Nephron (organoid): ENCODE data around the gene COQ5.
A peak's percentile ranks its signal among the peaks of the same experiment; 100 is the strongest.

Experiments used
- H3K27ac Mint-ChIP-seq, 3 experiments: 2 replicates each; pipeline ENCODE4 v1.8.0; 2020; ENCODE audit warnings: mixed read lengths in 3 of 3, mild to moderate bottlenecking in 2 of 3, moderate library complexity in 1 of 3
- H3K27me3 Mint-ChIP-seq: 2 replicates; pipeline ENCODE4 v1.8.0; 2021; ENCODE audit warnings: low read depth, mild to moderate bottlenecking, moderate library complexity, mixed read lengths
- H3K36me3 Mint-ChIP-seq: 2 replicates; pipeline ENCODE4 v1.8.0; 2020; ENCODE audit warnings: low read depth, mixed read lengths
- H3K4me1 Mint-ChIP-seq: 2 replicates; pipeline ENCODE4 v1.8.0; 2020; ENCODE audit warnings: mixed read lengths
- H3K4me3 Mint-ChIP-seq, 3 experiments: 2 replicates each; pipeline ENCODE4 v1.8.0; 2020; ENCODE audit warnings: mild to moderate bottlenecking in 3 of 3, mixed read lengths in 3 of 3, moderate library complexity in 2 of 3
- H3K9me3 Mint-ChIP-seq: 2 replicates; pipeline ENCODE4 v1.8.0; 2020; ENCODE audit warnings: mixed read lengths
- CTCF ChIP-seq, 3 experiments: fragments of 200-600 bp; sonication (generic); IDR thresholded peaks; one replicate each; pipeline ENCODE4 v1.5.0; 2021; ENCODE audit warnings: antibody characterized with exemption in 3 of 3; ENCODE audit not compliant: unreplicated experiment in 3 of 3

Gene COQ5, protein sequence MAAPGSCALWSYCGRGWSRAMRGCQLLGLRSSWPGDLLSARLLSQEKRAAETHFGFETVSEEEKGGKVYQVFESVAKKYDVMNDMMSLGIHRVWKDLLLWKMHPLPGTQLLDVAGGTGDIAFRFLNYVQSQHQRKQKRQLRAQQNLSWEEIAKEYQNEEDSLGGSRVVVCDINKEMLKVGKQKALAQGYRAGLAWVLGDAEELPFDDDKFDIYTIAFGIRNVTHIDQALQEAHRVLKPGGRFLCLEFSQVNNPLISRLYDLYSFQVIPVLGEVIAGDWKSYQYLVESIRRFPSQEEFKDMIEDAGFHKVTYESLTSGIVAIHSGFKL

GRCh38 chr12:120528861-120529525 is at the start of gene COQ5:
Gene COQ5, minus strand, starts transcription at chr12:120529158. Its CDS starts 17 bp downstream, at chr12:120529141.
- H3K27ac Mint-ChIP-seq, result peak within 1 kb of the TSS; percentile 96 to 100 (median 98)
- H3K9me3 Mint-ChIP-seq, result no peaks in the 10 kb centered on the region
- peaks cover 15% of the 10 kb centered on the region for H3K4me1 Mint-ChIP-seq
- TF ChIP-seq CTCF (IDR thresholded peaks at IDR 0.05; ENCODE audit: unreplicated experiment in 3 of 3), result no peak
- peaks cover 3% of the 10 kb centered on the region for H3K36me3 Mint-ChIP-seq
- peak within 1 kb of the TSS; percentile 98 to 100 (median 100) for H3K4me3 Mint-ChIP-seq
- H3K27me3 Mint-ChIP-seq, result no peaks in the 10 kb centered on the region

GRCh38 chr12:120574106-120574505 is 45.1 kb upstream of the COQ5 start:
- Mint-ChIP-seq H3K4me1 (no peaks in the 10 kb centered on the region), H3K9me3 (no peaks in the 10 kb centered on the region), H3K27me3 (no peaks in the 10 kb centered on the region), H3K36me3 (peaks cover 83% of the 10 kb centered on the region), H3K4me3 (no peak overlapping the region), H3K27ac (no peak overlapping the region)
- no peak for TF ChIP-seq CTCF (IDR thresholded peaks at IDR 0.05; ENCODE audit: unreplicated experiment in 3 of 3)

GRCh38 chr12:120573560-120573959 is 44.6 kb upstream of the COQ5 start:
- Mint-ChIP-seq H3K27me3 (no peaks in the 10 kb centered on the region), H3K36me3 (peaks cover 84% of the 10 kb centered on the region), H3K9me3 (no peaks in the 10 kb centered on the region), H3K4me1 (no peaks in the 10 kb centered on the region), H3K27ac (no peak overlapping the region), H3K4me3 (no peak overlapping the region)
- no peak for TF ChIP-seq CTCF (IDR thresholded peaks at IDR 0.05; ENCODE audit: unreplicated experiment in 3 of 3)

DNA sequence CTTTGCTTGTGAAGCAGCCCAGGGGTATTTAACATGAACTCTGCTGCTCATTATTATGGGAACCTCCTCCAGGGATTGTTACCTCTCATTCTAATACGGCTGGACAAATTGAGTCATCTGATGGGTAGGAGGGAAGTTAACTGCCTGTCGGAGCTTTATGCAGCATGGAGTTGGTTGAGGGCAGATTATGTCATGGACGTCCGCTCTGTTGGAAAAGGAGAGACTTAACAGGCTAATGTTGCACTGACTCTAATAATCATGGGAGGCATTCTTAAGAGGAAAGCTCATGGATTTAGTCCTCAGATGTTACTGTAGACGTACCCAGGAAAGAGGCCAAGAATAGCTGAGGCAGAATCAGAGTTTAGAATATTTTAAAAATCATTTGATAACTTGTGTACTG is 42.3 kb upstream of the COQ5 start:
- TF ChIP-seq CTCF (IDR thresholded peaks at IDR 0.05; ENCODE audit: unreplicated experiment in 3 of 3), result no peak
- H3K27me3 Mint-ChIP-seq, result no peaks in the 10 kb centered on the region
- no peak overlapping the region for H3K4me3 Mint-ChIP-seq
- H3K27ac Mint-ChIP-seq, result no peak overlapping the region
- H3K4me1 Mint-ChIP-seq, result no peaks in the 10 kb centered on the region
- H3K36me3 Mint-ChIP-seq, result peaks cover 80% of the 10 kb centered on the region
- no peaks in the 10 kb centered on the region for H3K9me3 Mint-ChIP-seq

DNA sequence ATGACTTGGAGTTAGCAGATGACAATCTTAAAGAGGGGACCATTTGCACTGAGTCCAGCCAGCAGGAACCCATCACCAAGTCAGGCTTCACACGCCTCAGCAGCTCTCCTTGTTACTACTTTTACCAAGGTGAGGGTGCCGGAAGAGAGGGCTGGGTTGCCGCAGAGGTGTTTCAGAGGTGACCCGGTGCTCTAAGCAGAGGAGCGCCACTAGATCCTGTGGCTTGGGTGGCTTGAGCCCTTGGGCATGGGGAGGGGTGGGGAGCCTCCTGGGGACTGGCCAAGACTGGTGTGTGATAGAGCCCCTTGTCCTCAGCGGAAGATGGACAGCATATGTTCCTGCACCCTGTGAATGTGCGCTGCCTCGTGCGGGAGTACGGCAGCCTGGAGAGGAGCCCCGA is 34.5 kb upstream of the COQ5 start:
- no peak overlapping the region for H3K4me3 Mint-ChIP-seq
- H3K27me3 Mint-ChIP-seq, result no peaks in the 10 kb centered on the region
- peaks cover 77% of the 10 kb centered on the region for H3K36me3 Mint-ChIP-seq
- TF ChIP-seq CTCF (IDR thresholded peaks at IDR 0.05; ENCODE audit: unreplicated experiment in 3 of 3), result no peak
- H3K9me3 Mint-ChIP-seq, result no peaks in the 10 kb centered on the region
- H3K4me1 Mint-ChIP-seq, result no peaks in the 10 kb centered on the region
- no peak overlapping the region for H3K27ac Mint-ChIP-seq
